CD14-positive monocyte (primary cell): ENCODE measurements around the gene PHRF1. TPM values are rescaled to one million over a fixed set of nuclear protein-coding genes. Genes with fewer than 3 reads are reported as not detected.

ENCODE experiments used
- DNase-seq, 3 donors: peaks; one replicate each; pipeline ENCODE4 v3.0.0-alpha.2; 2011 to 2022
- H2AFZ ChIP-seq: 2 replicates; pipeline ENCODE4 v1.6.0; 2012; ENCODE audit warnings: mild to moderate bottlenecking, low read depth, low read length, inconsistent platforms; ENCODE audit not compliant: insufficient read depth, poor library complexity, severe bottlenecking
- H3K27ac ChIP-seq, 2 donors: 1 replicate in 1 of 2; 2 replicates in 1 of 2; pipeline ENCODE4 v1.5.1; 2012 to 2013; ENCODE audit warnings: low read length in 2 of 2, control low read depth in 1 of 2, inconsistent platforms in 1 of 2, low read depth in 1 of 2, mild to moderate bottlenecking in 1 of 2
- H3K27me3 ChIP-seq, 2 donors: one replicate each; pipeline versions ENCODE4 v1.6.0 to v1.6.1; 2011 to 2013; ENCODE audit warnings: low read length in 2 of 2; ENCODE audit not compliant: control insufficient read depth in 2 of 2, insufficient read depth in 2 of 2
- H3K36me3 ChIP-seq, 2 donors: replicated peaks in 1 of 2; 1 replicate in 1 of 2; 2 replicates in 1 of 2; pipeline versions ENCODE4 v1.5.1 to v1.6.1; 2012 to 2013; ENCODE audit warnings: low read length in 2 of 2, control low read depth in 1 of 2, inconsistent platforms in 1 of 2, mild to moderate bottlenecking in 1 of 2; ENCODE audit not compliant: insufficient read depth in 2 of 2, control insufficient read depth in 1 of 2
- H3K4me1 ChIP-seq, 2 donors: 1 replicate in 1 of 2; 2 replicates in 1 of 2; pipeline versions ENCODE4 v1.5.1 to v1.6.1; 2012 to 2013; ENCODE audit warnings: low read length in 2 of 2, control low read depth in 1 of 2, inconsistent platforms in 1 of 2, mild to moderate bottlenecking in 1 of 2, moderate library complexity in 1 of 2; ENCODE audit not compliant: insufficient read depth in 2 of 2, control insufficient read depth in 1 of 2
- H3K4me2 ChIP-seq: replicated peaks from 2 replicates; pipeline ENCODE3; 2012; ENCODE audit warnings: low read length, moderate library complexity, mild to moderate bottlenecking; ENCODE audit not compliant: poor library complexity, severe bottlenecking; ENCODE audit errors: extremely low read depth
- H3K4me3 ChIP-seq, 3 experiments: fragments of 200-600 bp in 1 of 3; sonication (generic) in 1 of 3; replicated peaks in 1 of 3; 1 replicate in 2 of 3; 2 replicates in 1 of 3; pipeline ENCODE4 v1.5.1; 2011 to 2013; ENCODE audit warnings: low read length in 3 of 3, mild to moderate bottlenecking in 3 of 3, control low read depth in 2 of 3, low read depth in 2 of 3, inconsistent platforms in 1 of 3, moderate library complexity in 1 of 3
- H3K79me2 ChIP-seq: 2 replicates; pipeline ENCODE4 v1.6.0; 2012; ENCODE audit warnings: mild to moderate bottlenecking, control low read depth, inconsistent platforms, low read length, moderate library complexity; ENCODE audit not compliant: insufficient read depth
- H3K9ac ChIP-seq: 2 replicates; pipeline ENCODE4 v1.6.0; 2017; ENCODE audit warnings: low read length, mild to moderate bottlenecking; ENCODE audit not compliant: insufficient read depth, poor library complexity, severe bottlenecking
- H3K9me3 ChIP-seq, 2 donors: replicated peaks in 1 of 2; 1 replicate in 1 of 2; 2 replicates in 1 of 2; pipeline versions ENCODE4 v1.5.1 to v1.6.1; 2012 to 2013; ENCODE audit warnings: low read length in 2 of 2, control low read depth in 1 of 2; ENCODE audit not compliant: control insufficient read depth in 1 of 2, insufficient read depth in 1 of 2
- H4K20me1 ChIP-seq: 2 replicates; pipeline ENCODE4 v1.6.0; 2012; ENCODE audit warnings: mild to moderate bottlenecking, low read length, control low read depth, moderate library complexity; ENCODE audit not compliant: insufficient read depth
- H3K27ac Mint-ChIP-seq, 7 donors: one replicate each; pipeline ENCODE4 v1.8.0; 2020; ENCODE audit warnings: mild to moderate bottlenecking in 7 of 7, mixed read lengths in 7 of 7, moderate library complexity in 6 of 7, inconsistent platforms in 2 of 7
- H3K27me3 Mint-ChIP-seq, 3 donors: one replicate each; pipeline ENCODE4 v1.8.0; 2021 to 2022; ENCODE audit warnings: low read depth in 3 of 3, mild to moderate bottlenecking in 3 of 3, mixed read lengths in 3 of 3, moderate library complexity in 3 of 3, inconsistent platforms in 1 of 3
- H3K36me3 Mint-ChIP-seq, 2 donors: one replicate each; pipeline ENCODE4 v1.8.0; 2020; ENCODE audit warnings: mixed read lengths in 2 of 2, inconsistent platforms in 1 of 2, mild to moderate bottlenecking in 1 of 2
- H3K4me1 Mint-ChIP-seq: one replicate; pipeline ENCODE4 v1.8.0; 2020; ENCODE audit warnings: mild to moderate bottlenecking, mixed read lengths
- H3K4me3 Mint-ChIP-seq, 2 donors: one replicate each; pipeline ENCODE4 v1.8.0; 2020; ENCODE audit warnings: mild to moderate bottlenecking in 2 of 2, mixed read lengths in 2 of 2, moderate library complexity in 1 of 2
- H3K9me3 Mint-ChIP-seq, 7 donors: one replicate each; pipeline ENCODE4 v1.8.0; 2020 to 2022; ENCODE audit warnings: mixed read lengths in 7 of 7, mild to moderate bottlenecking in 6 of 7, moderate library complexity in 6 of 7, inconsistent platforms in 2 of 7
- CTCF ChIP-seq: fragments of 200-600 bp; IDR thresholded peaks from one replicate; pipeline ENCODE4 v1.8.0; 2022; ENCODE audit warnings: antibody characterized with exemption, mild to moderate bottlenecking
- WGBS: methylation state at CpG from one replicate; pipeline ENCODE4 v1.1.5; 2013; ENCODE audit warnings: missing lambda C conversion rate; ENCODE audit not compliant: insufficient coverage; 5-methylcytosine and 5-hydroxymethylcytosine counted together
- intact Hi-C, 2 donors: fragments of 100-400 bp; cut with micrococcal nuclease; formaldehyde crosslinking; loops; one replicate each; pipeline versions ENCODE4 v1.15.0 to v1.15.1; 2023
- polyA plus RNA-seq, 3 donors: library from polyadenylated mRNA; depleted of rRNA in 1 of 3; unstranded in 2 of 3; stranded (reverse) in 1 of 3; fragments of 300-500 nt in 2 of 3; fragments of >200 nt in 1 of 3; fragmentation: Illumina TruSeq in 2 of 3; gene quantifications; 1 replicate in 2 of 3; 2 replicates in 1 of 3; pipeline ENCODE4 v1.2.3, GENCODE V29; 2012 to 2021

Gene PHRF1
- polyA plus RNA-seq, 3 donors: 1.3 to 11.1 (median 3.3) TPM

- no peak overlapping the region for H3K9ac ChIP-seq
Measured at GRCh38 chr11:563066-563811, 13.0 kb upstream of the PHRF1 start.

More at GRCh38 chr11:563066-563811, 13.0 kb upstream of the PHRF1 start:
- Histone ChIP-seq H3K4me1 (peaks cover 17 to 32% of the 10 kb centered on the region in 2 donors), H3K27me3 (peaks cover 0 to 22% of the 10 kb centered on the region in 2 donors), H3K4me3 (no peak overlapping the region), H3K4me2 (no peak overlapping the region), H2AFZ (no peak overlapping the region), H3K36me3 (peaks cover 0 to 11% of the 10 kb centered on the region in 2 donors), H3K9me3 (no peaks in the 10 kb centered on the region), H4K20me1 (peaks cover 20% of the 10 kb centered on the region), H3K79me2 (peaks cover 3% of the 10 kb centered on the region), H3K27ac (no peak overlapping the region)
- Mint-ChIP-seq H3K27me3 (peaks cover 7 to 31% (median 28%) of the 10 kb centered on the region in 3 donors), H3K27ac (no peak overlapping the region), H3K9me3 (peaks cover 0 to 4% (median 0%) of the 10 kb centered on the region in 7 donors), H3K36me3 (peaks cover 5 to 12% of the 10 kb centered on the region in 2 donors), H3K4me1 (peaks cover 17% of the 10 kb centered on the region), H3K4me3 (no peak overlapping the region)
- 94% methylated on average over 12 of the region's 18 CpGs for WGBS
- TF ChIP-seq CTCF: no peak
- intact Hi-C loops: no loop called here
- DNase-seq: no peak
